Neural cell (in vitro differentiated cells): ENCODE measurements around the gene RETREG1.

ENCODE experiments used
- EZH2 ChIP-seq: fragments of 200-600, 300-800 bp; shearing (Covaris generic), sonication (generic); IDR thresholded peaks from 2 replicates; pipeline ENCODE4 v1.6.1; 2014; ENCODE audit warnings: antibody characterized with exemption, low read length, borderline replicate concordance, mild to moderate bottlenecking; ENCODE audit not compliant: insufficient read depth, poor library complexity, severe bottlenecking
- POLR2AphosphoS5 ChIP-seq: IDR thresholded peaks from 2 replicates; pipeline ENCODE4 v1.6.1; 2012
- SMC3 ChIP-seq: fragments of 450-650 bp; conservative IDR thresholded peaks from 2 replicates; pipeline ENCODE4 v1.6.1; 2014; ENCODE audit warnings: antibody characterized with exemption, mild to moderate bottlenecking, moderate library complexity; ENCODE audit not compliant: poor library complexity
- TAF1 ChIP-seq: IDR thresholded peaks from 2 replicates; pipeline ENCODE4 v1.6.1; 2012; ENCODE audit warnings: low read depth
- TF ChIP-seq, protein P1 (sequence below): fragments of 450-650 bp; IDR thresholded peaks from 2 replicates; pipeline ENCODE4 v1.5.1; 2014; ENCODE audit warnings: antibody characterized with exemption, mild to moderate bottlenecking, moderate library complexity; ENCODE audit not compliant: poor library complexity, severe bottlenecking

DNA sequence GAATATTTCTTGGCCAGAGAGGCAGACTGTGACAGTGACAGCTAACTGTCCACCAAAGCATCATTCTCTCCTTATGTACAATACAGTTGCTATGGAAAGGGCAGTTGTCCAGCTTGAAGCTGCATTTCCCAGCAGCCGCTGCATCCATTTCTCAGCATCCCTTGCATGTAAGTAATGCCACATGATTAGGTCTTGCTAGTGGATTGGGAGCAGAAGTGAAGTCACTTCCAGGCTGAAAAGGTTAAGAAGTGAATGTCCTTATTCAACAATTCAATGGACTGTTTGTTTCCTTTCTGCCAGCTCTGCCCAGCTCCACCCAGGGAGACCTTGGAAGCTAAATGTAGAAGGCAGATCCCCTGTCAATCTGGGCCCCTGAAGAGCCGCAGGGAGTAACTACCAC is 26.1 kb upstream of the RETREG1 start:
- TF ChIP-seq, protein P1, sequence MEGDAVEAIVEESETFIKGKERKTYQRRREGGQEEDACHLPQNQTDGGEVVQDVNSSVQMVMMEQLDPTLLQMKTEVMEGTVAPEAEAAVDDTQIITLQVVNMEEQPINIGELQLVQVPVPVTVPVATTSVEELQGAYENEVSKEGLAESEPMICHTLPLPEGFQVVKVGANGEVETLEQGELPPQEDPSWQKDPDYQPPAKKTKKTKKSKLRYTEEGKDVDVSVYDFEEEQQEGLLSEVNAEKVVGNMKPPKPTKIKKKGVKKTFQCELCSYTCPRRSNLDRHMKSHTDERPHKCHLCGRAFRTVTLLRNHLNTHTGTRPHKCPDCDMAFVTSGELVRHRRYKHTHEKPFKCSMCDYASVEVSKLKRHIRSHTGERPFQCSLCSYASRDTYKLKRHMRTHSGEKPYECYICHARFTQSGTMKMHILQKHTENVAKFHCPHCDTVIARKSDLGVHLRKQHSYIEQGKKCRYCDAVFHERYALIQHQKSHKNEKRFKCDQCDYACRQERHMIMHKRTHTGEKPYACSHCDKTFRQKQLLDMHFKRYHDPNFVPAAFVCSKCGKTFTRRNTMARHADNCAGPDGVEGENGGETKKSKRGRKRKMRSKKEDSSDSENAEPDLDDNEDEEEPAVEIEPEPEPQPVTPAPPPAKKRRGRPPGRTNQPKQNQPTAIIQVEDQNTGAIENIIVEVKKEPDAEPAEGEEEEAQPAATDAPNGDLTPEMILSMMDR, result no peak
- TF ChIP-seq SMC3 (no peak), EZH2 (no peak), POLR2AphosphoS5 (no peak), TAF1 (no peak)
